ENCODE data around the gene RAPGEF1.

- TF ChIP-seq CTCF (IDR thresholded peaks at IDR 0.05; ENCODE audit: insufficient read depth, low read depth, low read length) (no peak), EZH2 (IDR thresholded peaks at IDR 0.05; ENCODE audit: insufficient read depth, low read length) (no peak)
Measured at GRCh38 chr9:131752231-131752884, 12.5 kb upstream of the RAPGEF1 start.

All from astrocyte (in vitro differentiated cells and primary cell).